Right lobe of liver (tissue), 6 donors: ENCODE results near the gene ATCAY. TPM values are rescaled to one million over a fixed set of nuclear protein-coding genes. Genes with fewer than 3 reads are reported as not detected.
"Not testable (repeated sequence)": the region's sequence is repeated elsewhere in the genome, so short reads cannot be mapped to it uniquely, and the experiment has no call there.

ENCODE experiments used
- ATAC-seq, 4 donors: fragments of 200-7000 bp; cut with Tn5 transposase; one replicate each; pipeline ENCODE4 v1.9.1; 2020; ENCODE audit warnings: mild to moderate bottlenecking in 4 of 4, moderate library complexity in 4 of 4
- DNase-seq, 3 donors: peaks; one replicate each; pipeline ENCODE4 v3.0.0-alpha.2; 2020
- H3K27ac ChIP-seq, 3 donors: fragments of 200-600 bp; one replicate each; pipeline ENCODE4 v1.8.0; 2022
- H3K27me3 ChIP-seq, 2 donors: fragments of 200-600 bp; one replicate each; pipeline ENCODE4 v1.8.0; 2022
- H3K36me3 ChIP-seq, 4 donors: fragments of 200-600 bp; sonication (generic) in 1 of 4; one replicate each; pipeline versions ENCODE4 v1.5.1 to v1.8.0; 2017 to 2022; ENCODE audit warnings: control low read depth in 1 of 4
- H3K4me1 ChIP-seq, 4 donors: fragments of 200-600 bp; sonication (generic) in 1 of 4; one replicate each; pipeline versions ENCODE4 v1.5.1 to v1.8.0; 2017 to 2022; ENCODE audit warnings: control low read depth in 1 of 4
- H3K4me3 ChIP-seq, 3 donors: fragments of 200-600 bp; one replicate each; pipeline ENCODE4 v1.8.0; 2022
- H3K9me3 ChIP-seq, 4 donors: fragments of 200-600 bp; sonication (generic) in 1 of 4; one replicate each; pipeline versions ENCODE4 v1.5.1 to v1.8.0; 2017 to 2022; ENCODE audit warnings: control low read depth in 1 of 4
- CTCF ChIP-seq, 4 donors: fragments of 200-600 bp in 3 of 4; fragments of 450-650 bp in 1 of 4; IDR thresholded peaks; one replicate each; pipeline versions ENCODE4 v1.5.1 to v1.8.0; 2016 to 2022; ENCODE audit warnings: antibody characterized with exemption in 4 of 4, mild to moderate bottlenecking in 2 of 4
- POLR2A ChIP-seq: fragments of 450-650 bp; IDR thresholded peaks from one replicate; pipeline ENCODE4 v1.6.1; 2017; ENCODE audit warnings: antibody characterized with exemption, mild to moderate bottlenecking
- WGBS: methylation state at CpG from one replicate; pipeline ENCODE4 v1.1.6; 2018; ENCODE audit warnings: low coverage, low lambda C conversion rate; ENCODE audit not compliant: insufficient coverage; ENCODE audit errors: missing lambda C conversion rate; 5-methylcytosine and 5-hydroxymethylcytosine counted together
- intact Hi-C, 2 donors: fragments of 100-400 bp; cut with DNase I; formaldehyde crosslinking; loops; one replicate each; pipeline versions ENCODE4 v1.11.2 to v1.14.1; 2022
- total RNA-seq, 6 experiments: library from RNA; depleted of rRNA in 2 of 6; stranded (reverse); fragments of >200 nt in 2 of 6; fragmentation: NEBNext Ultra II Directional in 3 of 6; extraction: Animal tissue kit (Norgen Biotek cat#: 25700) in 3 of 6; gene quantifications; one replicate each; pipeline versions ENCODE4 v1.1.0 to v1.2.4, GENCODE V29; 2016 to 2023
- donor health status: DM: no; HTN: yes; CAD: no.
- donor health status: DM: no; HTN: no; CAD: no.
- donor health status: DM: no; HTN: no; CAD: no.
- donor health status: DM: no; HTN: yes; CAD: no.
- donor health status: DM: no; HTN: yes; CAD: no.

ATCAY gene
- total RNA-seq, 6 experiments from 2014 or later, result not detected

GRCh38 chr19:3942790-3943409, 62.4 kb downstream of the ATCAY start:
- no peak for TF ChIP-seq POLR2A
- no peak for TF ChIP-seq CTCF (IDR thresholded peaks at IDR 0.05)
- Histone ChIP-seq H3K4me3 (no peak overlapping the region), H3K4me1 (no peaks in the 10 kb centered on the region), H3K27me3 (no peaks in the 10 kb centered on the region), H3K9me3 (no peaks in the 10 kb centered on the region), H3K36me3 (no peaks in the 10 kb centered on the region), H3K27ac (no peak overlapping the region)
- 69% methylated on average over 7 of the region's 8 CpGs for WGBS
- intact Hi-C loops, result no loop called here
- no peak for DNase-seq
- ATAC-seq, result no peak

GRCh38 chr19:3944018-3944721, 63.7 kb downstream of the ATCAY start:
- Histone ChIP-seq H3K4me1 (no peaks in the 10 kb centered on the region), H3K27ac (no peak overlapping the region), H3K4me3 (no peak overlapping the region), H3K9me3 (no peaks in the 10 kb centered on the region), H3K27me3 (no peaks in the 10 kb centered on the region), H3K36me3 (no peaks in the 10 kb centered on the region)
- DNase-seq, result no peak
- 62% methylated on average over 10 of the region's 11 CpGs for WGBS
- TF ChIP-seq CTCF (IDR thresholded peaks at IDR 0.05), result no peak
- TF ChIP-seq POLR2A, result no peak
- intact Hi-C loops, result no loop called here
- no peak for ATAC-seq

- ATAC-seq, result peak in 1 of 4 donors; percentile 46
- H3K27ac ChIP-seq, result no peak overlapping the region
- 26% methylated on average over 2 of the region's 2 CpGs for WGBS
- no peaks in the 10 kb centered on the region for H3K4me1 ChIP-seq
- H3K36me3 ChIP-seq, result no peaks in the 10 kb centered on the region
- intact Hi-C loops, result no loop called here
- no peaks in the 10 kb centered on the region for H3K9me3 ChIP-seq
- DNase-seq, result no peak
- no peaks in the 10 kb centered on the region for H3K27me3 ChIP-seq
- TF ChIP-seq POLR2A (no peak), CTCF (IDR thresholded peaks at IDR 0.05) (no peak)
- no peak overlapping the region for H3K4me3 ChIP-seq
Measured at GRCh38 chr19:3945838-3946237, 65.4 kb downstream of the ATCAY start.

- H3K36me3 ChIP-seq, H3K27ac ChIP-seq, H3K4me3 ChIP-seq, DNase-seq, H3K27me3 ChIP-seq, intact Hi-C loops, H3K9me3 ChIP-seq, H3K4me1 ChIP-seq, ATAC-seq: not testable (repeated sequence)
- WGBS, result 75% methylated on average over 14 of the region's 15 CpGs
Measured at GRCh38 chr19:3947316-3947933, 66.9 kb downstream of the ATCAY start.

GRCh38 chr19:3949294-3949693, 68.8 kb downstream of the ATCAY start:
- H3K9me3 ChIP-seq, result no peaks in the 10 kb centered on the region
- no peak overlapping the region for H3K27ac ChIP-seq
- intact Hi-C loops, result no loop called here
- ATAC-seq (no peak), DNase-seq (no peak)
- no peaks in the 10 kb centered on the region for H3K4me1 ChIP-seq
- no peaks in the 10 kb centered on the region for H3K36me3 ChIP-seq
- no peaks in the 10 kb centered on the region for H3K27me3 ChIP-seq
- no peak overlapping the region for H3K4me3 ChIP-seq
- WGBS, result no CpG with 5 or more reads among the region's 11 CpGs
- TF ChIP-seq POLR2A (no peak), CTCF (IDR thresholded peaks at IDR 0.05) (no peak)
